Adipocyte (in vitro differentiated cells): Measurements from ENCODE around the gene G3BP2.
"Not testable (repeated sequence)": the region's sequence is repeated elsewhere in the genome, so short reads cannot be mapped to it uniquely, and the experiment has no call there.

Experiments used
- DNase-seq: peaks from one replicate; pipeline ENCODE4 v3.0.0-alpha.2; 2015; ENCODE audit warnings: low read depth
- H3K27me3 ChIP-seq: replicated peaks from 2 replicates; pipeline ENCODE4 v1.7.0; 2013; ENCODE audit warnings: mild to moderate bottlenecking, low read length, moderate library complexity; ENCODE audit not compliant: control insufficient read depth, insufficient read depth
- H3K36me3 ChIP-seq: 2 replicates; pipeline ENCODE4 v1.7.0; 2013; ENCODE audit warnings: low read length, mild to moderate bottlenecking, moderate library complexity; ENCODE audit not compliant: control insufficient read depth, insufficient read depth, severe bottlenecking
- H3K4me1 ChIP-seq: 2 replicates; pipeline ENCODE4 v1.7.0; 2013; ENCODE audit warnings: mild to moderate bottlenecking, low read length, moderate library complexity; ENCODE audit not compliant: control insufficient read depth, insufficient read depth
- H3K4me3 ChIP-seq: 2 replicates; pipeline ENCODE4 v1.7.0; 2013; ENCODE audit warnings: mild to moderate bottlenecking, low read length, moderate library complexity
- H3K9ac ChIP-seq: 2 replicates; pipeline ENCODE4 v1.7.0; 2013; ENCODE audit warnings: mild to moderate bottlenecking, low read length, moderate library complexity
- H3K9me3 ChIP-seq: 2 replicates; pipeline ENCODE4 v1.7.0; 2013; ENCODE audit warnings: mild to moderate bottlenecking, low read length, moderate library complexity; ENCODE audit not compliant: control insufficient read depth

G3BP2 gene

DNA sequence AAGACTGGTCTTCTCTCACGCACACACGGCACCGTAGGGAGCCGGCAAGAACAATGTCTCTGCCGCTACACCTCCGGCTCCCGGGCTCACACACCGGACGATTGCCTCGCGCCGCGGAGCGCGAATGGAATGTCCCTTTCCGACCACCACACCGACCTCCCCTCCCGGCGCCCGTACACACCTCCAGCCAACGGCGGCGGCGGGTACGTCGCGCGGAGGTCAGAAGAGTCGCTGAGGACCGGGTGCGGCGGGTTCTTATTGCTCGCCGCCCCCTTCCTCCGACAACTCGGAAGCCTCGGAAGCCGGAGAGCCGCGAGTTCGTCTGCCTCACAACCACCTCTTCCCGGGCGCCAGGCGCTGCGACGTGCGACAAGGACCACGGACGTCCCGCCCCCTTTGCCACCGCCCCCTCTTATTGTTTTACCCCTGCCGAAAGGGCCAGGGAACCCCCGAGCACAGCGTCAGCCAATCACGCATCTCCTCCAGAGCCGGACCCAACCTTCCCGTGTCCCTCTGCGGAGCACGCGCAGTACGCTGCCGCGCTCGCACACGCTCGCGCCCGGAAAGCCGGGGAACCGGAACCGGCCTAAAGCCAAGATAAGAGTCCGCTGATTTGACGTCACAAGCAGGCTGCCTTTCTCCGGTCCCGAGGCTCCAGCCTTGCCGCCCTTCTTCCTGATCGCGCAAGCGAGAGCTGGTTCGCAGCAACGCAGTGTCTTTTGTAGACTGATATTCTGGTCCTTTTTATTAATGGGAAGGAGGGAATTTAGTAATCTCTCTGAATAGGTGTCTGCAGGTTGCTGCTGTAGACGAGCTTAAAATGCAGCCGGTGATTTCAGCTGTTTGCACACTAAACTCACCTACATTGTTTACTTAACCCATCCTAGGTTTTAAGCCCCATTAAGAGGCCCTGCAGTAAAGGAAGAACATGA is at the start of gene G3BP2:
TSS of gene G3BP2 (minus strand) at position 385 of the 932 bp plus-strand sequence. CDS start 11,386 bp downstream, outside the sequence.
- H3K4me1 ChIP-seq = peaks cover 23% of the 10 kb centered on the region
- H3K27me3 ChIP-seq = no peaks in the 10 kb centered on the region
- no peaks in the 10 kb centered on the region for H3K36me3 ChIP-seq
- peak; percentile 99 for DNase-seq
- peak within 1 kb of the TSS; percentile 96 for H3K9ac ChIP-seq
- H3K9me3 ChIP-seq = no peaks in the 10 kb centered on the region
- H3K4me3 ChIP-seq = peak within 1 kb of the TSS; percentile 97

DNA sequence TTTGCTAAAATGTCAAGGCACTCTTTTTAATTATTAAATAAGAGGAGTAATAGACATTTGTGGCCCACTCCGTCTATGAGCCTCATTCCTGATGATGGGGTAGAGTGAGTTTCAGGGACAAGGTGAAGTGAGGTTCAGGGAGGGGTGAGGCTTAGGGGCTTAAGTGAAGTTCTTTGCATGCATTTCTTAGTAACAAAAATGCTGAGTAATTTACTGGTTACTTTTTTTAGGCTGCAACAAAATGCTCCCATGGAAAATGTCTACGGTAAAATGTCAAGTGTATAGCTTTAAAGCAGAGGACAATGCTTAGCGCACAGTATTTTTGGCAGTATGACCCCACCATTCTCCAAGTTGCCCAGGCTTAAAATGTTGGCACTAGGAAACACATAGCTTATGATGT is 49.2 kb upstream of the G3BP2 start:
- Histone ChIP-seq H3K9me3 (no peaks in the 10 kb centered on the region), H3K4me3 (no peak overlapping the region), H3K4me1 (peaks cover 21% of the 10 kb centered on the region)

DNA sequence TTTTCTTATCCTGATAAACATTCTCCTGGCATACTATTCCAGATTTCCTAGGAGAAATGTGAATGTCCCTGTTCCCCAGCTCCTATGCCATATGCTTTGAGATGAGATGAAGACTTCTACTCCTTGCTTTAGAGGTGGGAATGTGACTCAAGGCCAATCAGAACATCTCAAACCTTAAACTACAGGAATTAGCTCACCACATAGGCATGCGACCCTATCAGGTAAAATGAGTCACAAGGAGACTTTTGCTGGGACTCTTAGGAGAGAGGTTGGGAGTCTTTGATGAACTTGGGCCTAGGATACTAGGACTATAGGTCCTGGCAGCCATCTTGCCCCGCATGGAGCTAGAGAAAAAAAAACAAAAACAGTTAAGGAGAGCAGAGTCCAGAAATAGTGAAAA is 45.3 kb upstream of the G3BP2 start:
- no peaks in the 10 kb centered on the region for H3K9me3 ChIP-seq
- H3K4me3 ChIP-seq = no peak overlapping the region
- DNase-seq = no peak
- peaks cover 33% of the 10 kb centered on the region for H3K4me1 ChIP-seq
- peaks cover 4% of the 10 kb centered on the region for H3K36me3 ChIP-seq
- no peaks in the 10 kb centered on the region for H3K27me3 ChIP-seq
- no peak overlapping the region for H3K9ac ChIP-seq

More for the DNA sequence above, 49.2 kb upstream of the G3BP2 start:
- Histone ChIP-seq H3K36me3 (peaks cover 4% of the 10 kb centered on the region), H3K9ac (no peak overlapping the region), H3K27me3 (no peaks in the 10 kb centered on the region)
- DNase-seq = no peak

DNA sequence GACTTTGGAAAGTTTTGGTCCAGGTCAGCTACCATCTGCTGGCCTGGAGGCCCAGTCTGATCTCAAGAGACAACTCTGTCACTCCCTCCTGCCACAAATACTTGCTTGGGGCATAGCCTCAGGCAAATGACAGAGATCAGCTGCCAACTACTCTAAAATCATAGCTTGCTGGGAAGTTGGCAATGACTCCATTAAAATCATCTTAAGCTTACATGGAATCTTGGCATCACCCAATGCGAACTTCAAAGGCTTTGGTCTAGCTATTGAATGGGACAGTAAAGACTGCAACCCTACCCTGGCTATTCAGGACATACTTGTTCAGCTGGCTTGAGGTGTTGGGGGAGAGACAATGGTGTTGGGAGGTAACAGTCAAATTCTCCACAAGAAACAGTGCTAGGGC is 44.2 kb upstream of the G3BP2 start:
- no peaks in the 10 kb centered on the region for H3K27me3 ChIP-seq
- DNase-seq = no peak
- H3K9ac ChIP-seq = no peak overlapping the region
- H3K9me3 ChIP-seq = no peaks in the 10 kb centered on the region
- H3K4me1 ChIP-seq = peaks cover 26% of the 10 kb centered on the region
- no peak overlapping the region for H3K4me3 ChIP-seq
- peaks cover 4% of the 10 kb centered on the region for H3K36me3 ChIP-seq

DNA sequence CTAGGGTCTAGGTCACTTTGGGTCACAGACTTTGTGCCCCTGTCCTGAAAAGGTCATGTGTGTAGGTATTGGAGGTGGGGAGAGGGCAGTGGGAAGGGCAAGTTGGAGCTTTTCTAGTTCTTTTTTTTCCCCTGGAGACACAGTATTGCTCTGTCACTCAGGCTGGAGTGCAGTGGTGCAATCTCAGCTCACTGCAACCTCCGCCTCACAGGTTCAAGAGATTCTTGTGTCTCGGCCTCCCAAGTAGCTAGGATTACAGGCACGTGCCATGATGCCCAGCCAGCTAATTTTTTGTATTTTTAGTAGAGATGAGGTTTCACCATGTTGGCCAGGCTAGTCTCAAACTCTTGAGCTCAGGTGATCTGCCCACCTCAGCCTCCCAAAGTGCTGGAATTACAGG is 42.8 kb upstream of the G3BP2 start:
- not testable (repeated sequence) for H3K4me3 ChIP-seq, H3K9me3 ChIP-seq, H3K36me3 ChIP-seq, H3K27me3 ChIP-seq, DNase-seq
- peaks cover 26% of the 10 kb centered on the region for H3K4me1 ChIP-seq
- H3K9ac ChIP-seq = peak overlapping the region; percentile 68

DNA sequence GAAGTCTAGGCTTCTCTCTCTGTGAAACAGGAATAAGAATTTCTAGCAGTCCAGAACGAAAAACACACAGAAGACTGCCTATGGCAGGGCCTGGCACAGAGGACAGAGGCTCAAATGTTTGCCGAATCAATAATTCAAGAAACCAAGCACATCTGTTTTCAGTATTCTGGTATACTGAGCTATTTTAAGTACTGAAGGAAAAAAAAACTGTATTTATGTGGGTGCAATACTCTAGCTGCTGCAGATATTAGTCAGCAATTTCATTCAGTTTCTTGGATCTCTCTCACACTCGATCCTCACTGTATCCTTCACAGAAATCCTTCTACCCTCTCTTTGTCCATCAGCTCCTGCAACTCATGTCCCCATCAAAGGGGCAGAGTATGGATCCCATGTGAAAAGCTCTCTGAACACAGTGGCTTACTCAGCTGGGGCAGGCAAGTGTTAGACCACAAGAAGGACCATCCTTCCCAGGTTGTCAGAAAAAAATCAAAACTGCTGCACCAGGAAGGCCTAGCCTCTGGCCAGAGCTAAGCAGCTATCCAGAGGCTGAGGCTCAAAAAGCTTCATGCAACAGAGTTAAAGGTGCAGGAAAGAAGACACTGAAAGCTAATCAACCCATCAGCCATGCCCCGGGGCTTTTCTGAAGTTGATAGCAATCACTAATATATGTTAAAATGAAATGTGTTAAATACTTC is 42.0 kb upstream of the G3BP2 start:
- peak; percentile 66 for DNase-seq

DNA sequence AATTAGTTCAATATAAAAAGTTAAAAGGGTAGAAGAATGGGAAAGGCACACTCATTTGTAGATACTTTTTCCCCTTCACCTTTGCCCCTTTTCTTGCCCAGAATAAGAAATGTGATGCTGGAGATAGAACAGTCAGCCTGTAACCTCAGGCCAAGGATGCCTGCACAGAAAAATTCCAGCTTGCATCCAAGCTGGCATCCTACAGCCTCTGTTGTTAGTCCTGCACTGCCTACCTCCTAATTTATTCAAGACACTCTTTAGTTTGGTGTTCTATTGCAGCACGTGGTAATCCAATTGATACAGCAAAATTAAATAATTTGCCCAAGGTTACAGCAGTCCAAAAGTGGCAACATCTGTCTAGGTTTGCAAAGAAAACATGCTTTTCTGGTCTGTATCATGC is 41.5 kb upstream of the G3BP2 start:
- peak; percentile 36 for DNase-seq
- H3K9me3 ChIP-seq = no peaks in the 10 kb centered on the region
- H3K4me3 ChIP-seq = peak overlapping the region; percentile 51
- peak overlapping the region; percentile 68 for H3K9ac ChIP-seq
- no peaks in the 10 kb centered on the region for H3K27me3 ChIP-seq
- H3K4me1 ChIP-seq = peaks cover 36% of the 10 kb centered on the region
- peaks cover 4% of the 10 kb centered on the region for H3K36me3 ChIP-seq

More for the DNA sequence above, 42.0 kb upstream of the G3BP2 start:
- peaks cover 4% of the 10 kb centered on the region for H3K36me3 ChIP-seq
- H3K4me3 ChIP-seq = peak overlapping the region; percentile 51
- peaks cover 31% of the 10 kb centered on the region for H3K4me1 ChIP-seq
- H3K9ac ChIP-seq = peak overlapping the region; percentile 68
- no peaks in the 10 kb centered on the region for H3K9me3 ChIP-seq
- H3K27me3 ChIP-seq = no peaks in the 10 kb centered on the region

DNA sequence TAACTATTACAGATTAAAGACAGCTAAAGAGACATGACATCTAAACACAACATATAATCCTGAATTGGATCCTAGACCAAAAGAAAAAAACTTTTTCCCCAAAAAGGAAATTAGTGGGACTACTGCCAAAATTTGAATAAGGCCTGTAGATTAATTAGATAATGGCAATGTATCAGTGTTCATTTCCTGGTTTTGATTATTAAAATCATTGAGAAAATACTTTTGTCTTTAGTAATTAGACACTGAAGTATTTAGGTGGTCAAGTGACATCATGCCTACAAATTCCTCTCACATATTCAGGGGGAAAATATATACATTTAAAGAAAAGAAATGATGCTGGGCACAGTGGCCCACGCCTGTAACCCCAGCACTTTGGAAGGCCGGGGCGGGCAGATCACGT is 40.8 kb upstream of the G3BP2 start:
- Histone ChIP-seq H3K4me1 (peaks cover 36% of the 10 kb centered on the region), H3K9ac (no peak overlapping the region), H3K36me3 (peaks cover 4% of the 10 kb centered on the region), H3K27me3 (no peaks in the 10 kb centered on the region), H3K9me3 (no peaks in the 10 kb centered on the region), H3K4me3 (no peak overlapping the region)
- DNase-seq = no peak

DNA sequence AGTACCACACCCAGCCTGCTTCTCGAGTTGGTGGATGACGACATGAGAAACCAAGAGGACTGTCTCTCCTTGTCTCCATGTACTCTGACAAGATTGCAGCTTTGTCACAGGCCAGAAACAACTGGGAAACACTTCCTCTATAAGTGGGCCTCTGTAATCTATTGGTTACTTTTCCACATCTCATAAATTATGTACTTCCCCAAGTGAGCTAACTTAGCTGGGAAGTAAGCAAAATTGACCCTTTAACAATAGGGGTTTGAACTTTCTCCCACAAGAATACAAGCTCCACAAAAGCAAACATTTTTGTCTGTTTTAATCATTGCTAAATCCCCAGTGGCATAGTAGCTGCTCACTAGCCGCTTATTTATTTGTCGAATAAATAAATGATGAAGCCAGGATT is 37.0 kb upstream of the G3BP2 start:
- Histone ChIP-seq H3K36me3 (no peaks in the 10 kb centered on the region), H3K4me1 (peaks cover 28% of the 10 kb centered on the region), H3K9ac (no peak overlapping the region), H3K4me3 (no peak overlapping the region), H3K9me3 (no peaks in the 10 kb centered on the region), H3K27me3 (no peaks in the 10 kb centered on the region)
- DNase-seq = no peak

DNA sequence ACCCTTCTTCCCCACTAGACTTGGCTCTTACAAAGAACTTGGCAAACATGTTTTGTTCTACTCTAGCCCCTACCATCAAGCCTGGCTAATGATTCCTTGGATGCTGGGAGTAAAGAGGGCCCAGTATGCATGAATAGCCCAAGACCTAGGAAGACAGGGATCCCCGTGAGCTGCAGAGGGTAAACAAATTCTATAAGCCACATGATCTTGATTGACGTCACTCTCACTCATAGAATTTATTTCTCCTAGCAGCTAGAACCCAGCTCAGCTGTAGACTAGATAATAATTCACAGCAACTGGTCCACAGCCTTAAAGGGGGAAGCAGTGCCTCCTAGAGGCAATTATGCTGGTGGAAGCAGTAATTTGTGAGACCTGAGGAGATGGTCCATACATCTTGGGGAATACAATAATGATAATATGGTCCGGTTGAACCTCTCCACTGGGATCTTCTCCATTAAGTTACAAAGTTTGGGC is 35.0 kb upstream of the G3BP2 start:
- Histone ChIP-seq H3K4me3 (no peak overlapping the region), H3K36me3 (no peaks in the 10 kb centered on the region), H3K9ac (no peak overlapping the region), H3K4me1 (peaks cover 10% of the 10 kb centered on the region), H3K9me3 (no peaks in the 10 kb centered on the region), H3K27me3 (no peaks in the 10 kb centered on the region)
- DNase-seq = no peak

DNA sequence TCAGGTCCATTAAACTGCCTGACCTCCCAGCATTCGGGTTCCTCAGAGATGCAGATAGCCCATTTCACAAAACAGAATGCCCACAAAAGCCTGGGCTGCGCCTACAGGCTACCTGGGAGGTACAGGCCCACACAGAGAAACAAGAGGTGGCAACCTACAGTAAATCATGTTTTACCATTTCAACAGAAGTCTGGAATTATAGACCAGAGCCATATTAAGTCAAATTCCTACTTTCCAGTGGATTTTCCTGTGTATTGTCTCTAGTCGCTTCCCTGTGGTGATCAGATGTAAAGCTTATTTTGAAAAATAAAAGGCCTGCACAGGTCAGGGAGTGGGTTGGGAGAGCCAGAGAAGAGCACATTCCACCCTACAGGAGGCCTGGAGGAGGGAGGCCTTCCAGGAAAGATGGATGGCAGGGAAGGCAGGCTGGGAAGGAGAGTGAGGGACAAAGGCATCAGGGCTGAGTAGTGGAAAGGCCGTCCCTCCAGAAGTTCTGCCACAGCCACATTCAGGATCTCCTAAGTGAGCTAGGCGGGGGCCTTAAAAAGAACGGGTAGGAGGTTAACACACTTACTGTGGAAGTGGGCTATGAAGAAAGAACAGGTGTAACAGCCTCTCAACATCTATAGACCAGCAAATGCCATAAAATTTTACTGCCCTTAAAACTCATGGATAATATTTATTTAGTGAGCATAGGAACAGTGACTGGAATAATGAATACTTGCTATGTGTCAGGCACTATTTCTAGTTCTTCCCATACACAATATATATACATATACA is 32.2 kb upstream of the G3BP2 start:
- Histone ChIP-seq H3K4me1 (peaks cover 6% of the 10 kb centered on the region), H3K27me3 (no peaks in the 10 kb centered on the region), H3K4me3 (no peak overlapping the region), H3K36me3 (no peaks in the 10 kb centered on the region), H3K9me3 (no peaks in the 10 kb centered on the region), H3K9ac (no peak overlapping the region)
- DNase-seq = no peak
